GM10266 (cell line): ENCODE data around the gene CXCL17.
A peak's percentile ranks its signal among the peaks of the same experiment; 100 is the strongest.

ENCODE experiments used
- DNase-seq: peaks from one replicate; pipeline ENCODE4 v3.0.0; 2012; ENCODE audit errors: extremely low spot score
- TF ChIP-seq, protein P1 (sequence below): IDR thresholded peaks from 2 replicates; pipeline ENCODE4 v1.5.1; 2012; ENCODE audit warnings: mild to moderate bottlenecking, low read depth; ENCODE audit not compliant: control insufficient read depth, insufficient read depth; ENCODE audit errors: missing control alignments

CXCL17 gene

DNA sequence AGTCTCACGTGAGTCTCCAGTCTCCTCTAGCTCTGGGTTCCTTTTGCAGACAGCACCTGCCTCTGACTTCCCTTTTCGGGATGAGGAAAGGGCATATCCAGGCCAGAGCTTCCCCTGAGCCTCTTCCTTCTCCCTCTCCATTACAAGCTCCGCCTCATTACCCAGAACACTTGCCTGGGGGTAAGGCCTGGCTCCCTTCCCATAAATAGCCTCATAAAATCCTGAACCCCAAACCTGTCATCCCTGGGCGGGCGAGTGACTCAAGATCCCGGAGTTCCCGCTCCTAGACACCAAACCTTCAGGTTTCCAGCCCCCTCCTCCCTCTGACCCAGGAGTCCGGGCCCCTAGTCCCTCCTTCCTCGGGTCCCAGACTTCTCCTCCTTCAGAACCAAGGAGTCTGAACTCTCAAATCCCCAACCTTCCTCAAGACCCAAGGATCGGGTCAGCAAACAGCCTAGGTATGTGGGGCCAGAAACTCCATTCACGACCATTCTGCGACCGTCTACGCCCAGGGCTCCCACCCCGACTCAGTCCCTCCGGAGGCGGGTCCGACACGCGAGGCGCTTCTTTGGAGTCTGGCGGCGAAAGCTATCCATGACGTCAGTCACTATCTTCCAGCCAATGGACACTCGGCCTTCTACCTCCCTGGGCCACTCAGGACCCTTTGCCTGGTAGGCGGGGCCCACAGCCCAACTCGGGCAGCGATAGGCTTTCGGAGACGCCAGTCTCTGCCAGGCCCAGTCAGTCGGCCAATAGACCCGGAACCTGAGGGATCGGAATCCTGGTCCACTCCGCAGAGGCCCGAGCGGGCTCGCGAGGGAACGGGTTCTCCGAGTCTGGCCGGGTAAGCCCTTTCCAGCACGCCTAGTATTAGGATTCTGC is 46.1 kb downstream of the CXCL17 start:
- peak; percentile 100 for DNase-seq
- TF ChIP-seq, protein P1, sequence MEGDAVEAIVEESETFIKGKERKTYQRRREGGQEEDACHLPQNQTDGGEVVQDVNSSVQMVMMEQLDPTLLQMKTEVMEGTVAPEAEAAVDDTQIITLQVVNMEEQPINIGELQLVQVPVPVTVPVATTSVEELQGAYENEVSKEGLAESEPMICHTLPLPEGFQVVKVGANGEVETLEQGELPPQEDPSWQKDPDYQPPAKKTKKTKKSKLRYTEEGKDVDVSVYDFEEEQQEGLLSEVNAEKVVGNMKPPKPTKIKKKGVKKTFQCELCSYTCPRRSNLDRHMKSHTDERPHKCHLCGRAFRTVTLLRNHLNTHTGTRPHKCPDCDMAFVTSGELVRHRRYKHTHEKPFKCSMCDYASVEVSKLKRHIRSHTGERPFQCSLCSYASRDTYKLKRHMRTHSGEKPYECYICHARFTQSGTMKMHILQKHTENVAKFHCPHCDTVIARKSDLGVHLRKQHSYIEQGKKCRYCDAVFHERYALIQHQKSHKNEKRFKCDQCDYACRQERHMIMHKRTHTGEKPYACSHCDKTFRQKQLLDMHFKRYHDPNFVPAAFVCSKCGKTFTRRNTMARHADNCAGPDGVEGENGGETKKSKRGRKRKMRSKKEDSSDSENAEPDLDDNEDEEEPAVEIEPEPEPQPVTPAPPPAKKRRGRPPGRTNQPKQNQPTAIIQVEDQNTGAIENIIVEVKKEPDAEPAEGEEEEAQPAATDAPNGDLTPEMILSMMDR, result no peak

DNA sequence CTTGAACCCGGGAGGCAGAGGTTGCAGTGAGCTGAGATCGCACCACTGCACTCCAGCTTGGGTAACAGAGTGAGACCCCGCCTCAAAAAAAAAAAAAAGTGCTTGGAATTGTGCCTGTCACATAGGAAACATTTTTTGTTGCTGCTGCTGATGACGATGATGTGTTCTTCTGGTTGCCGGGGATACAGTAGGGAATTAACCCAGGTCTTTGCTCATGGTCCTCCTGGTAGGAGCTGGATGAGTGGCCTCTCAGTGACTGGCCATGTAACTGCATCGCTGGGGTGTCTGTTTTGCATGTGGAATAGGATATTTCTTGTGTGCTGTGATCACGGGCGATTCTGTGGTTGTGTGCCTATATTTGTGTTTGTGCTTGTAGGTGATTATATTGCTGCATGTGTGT is 48.0 kb downstream of the CXCL17 start:
- DNase-seq, result no peak

DNA sequence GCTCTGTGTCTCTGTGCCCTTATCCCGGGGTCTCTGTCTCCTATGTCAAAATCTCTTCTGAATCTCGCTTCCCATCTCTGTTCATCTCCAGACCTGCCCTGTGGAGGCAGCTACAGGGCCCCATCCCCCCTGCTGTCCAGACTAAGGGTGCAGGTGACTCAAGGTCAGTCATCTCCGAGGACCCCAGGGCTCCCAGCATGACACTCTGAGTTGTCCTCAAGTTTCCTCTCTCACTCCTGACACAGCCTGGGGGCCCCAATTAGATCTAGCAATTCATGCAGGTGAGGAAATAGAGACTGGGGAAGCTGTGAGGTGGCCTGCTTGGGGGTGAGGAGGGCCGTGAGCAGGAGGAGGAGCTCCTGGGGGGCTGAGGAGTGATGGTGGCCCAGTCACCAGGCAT is 50.6 kb downstream of the CXCL17 start:
- TF ChIP-seq, protein P1, result no peak
- DNase-seq, result no peak

More for the DNA sequence above, 48.0 kb downstream of the CXCL17 start:
- TF ChIP-seq, protein P1, result no peak

DNA sequence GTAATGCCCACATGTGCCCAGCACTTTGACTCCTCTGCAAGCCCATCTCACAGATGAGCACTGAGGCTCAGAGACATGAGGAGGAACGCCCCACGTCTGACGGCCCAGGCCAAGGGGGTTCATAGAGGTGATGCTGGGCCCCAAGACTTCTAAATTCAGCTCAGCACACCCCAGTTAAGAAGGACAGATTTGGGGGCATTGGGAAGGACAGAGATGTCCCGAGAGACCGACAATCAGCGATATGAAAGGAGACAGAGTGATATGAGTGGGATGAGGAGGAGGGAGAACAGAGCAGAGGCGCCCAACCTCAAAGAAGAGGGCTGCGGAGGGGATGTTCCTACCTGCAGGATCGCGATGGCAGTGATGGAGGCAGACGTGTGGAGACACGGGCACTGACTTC is 52.8 kb downstream of the CXCL17 start, which contains the start of gene CNFN:
TSS of gene CNFN (minus strand) at position 399 of the 400 bp plus-strand sequence. CDS start 1,260 bp downstream, outside the sequence.
- TF ChIP-seq, protein P1, result no peak

DNA sequence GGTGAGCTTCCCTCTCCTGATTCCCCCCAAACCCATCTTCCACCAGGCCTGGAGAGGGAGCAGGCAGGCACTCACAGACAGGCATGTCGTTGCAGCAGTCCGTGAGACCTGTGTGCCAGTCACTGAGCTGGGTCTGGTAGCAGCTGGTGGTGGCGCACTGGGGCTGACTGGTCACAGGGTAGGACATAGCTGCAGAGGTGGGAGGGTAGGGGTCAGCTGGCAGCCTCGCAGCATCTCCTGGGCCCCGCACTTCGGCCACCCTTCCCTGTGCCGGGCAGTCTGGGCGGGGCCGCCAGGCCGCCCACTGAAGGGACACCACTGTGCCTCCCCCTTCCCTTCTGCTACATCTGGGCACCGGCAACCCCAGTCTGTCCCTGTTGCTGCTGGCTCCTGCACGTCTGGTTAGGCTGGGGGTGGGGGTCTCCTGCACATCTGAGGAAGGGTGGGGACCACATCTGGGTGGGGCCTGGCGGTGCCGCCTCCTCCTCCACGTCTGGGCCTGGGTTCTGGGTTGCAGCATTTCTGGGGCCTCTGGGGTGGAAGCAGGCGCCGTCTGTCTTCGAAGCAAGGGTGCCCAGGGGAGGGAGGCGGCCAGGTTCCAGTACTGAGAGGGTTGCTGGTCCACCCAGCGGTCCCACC is 53.8 kb downstream of the CXCL17 start:
- no peak for DNase-seq
- TF ChIP-seq, protein P1, result no peak

More for the DNA sequence above, 52.8 kb downstream of the CXCL17 start, which contains the start of gene CNFN:
- no peak for DNase-seq

DNA sequence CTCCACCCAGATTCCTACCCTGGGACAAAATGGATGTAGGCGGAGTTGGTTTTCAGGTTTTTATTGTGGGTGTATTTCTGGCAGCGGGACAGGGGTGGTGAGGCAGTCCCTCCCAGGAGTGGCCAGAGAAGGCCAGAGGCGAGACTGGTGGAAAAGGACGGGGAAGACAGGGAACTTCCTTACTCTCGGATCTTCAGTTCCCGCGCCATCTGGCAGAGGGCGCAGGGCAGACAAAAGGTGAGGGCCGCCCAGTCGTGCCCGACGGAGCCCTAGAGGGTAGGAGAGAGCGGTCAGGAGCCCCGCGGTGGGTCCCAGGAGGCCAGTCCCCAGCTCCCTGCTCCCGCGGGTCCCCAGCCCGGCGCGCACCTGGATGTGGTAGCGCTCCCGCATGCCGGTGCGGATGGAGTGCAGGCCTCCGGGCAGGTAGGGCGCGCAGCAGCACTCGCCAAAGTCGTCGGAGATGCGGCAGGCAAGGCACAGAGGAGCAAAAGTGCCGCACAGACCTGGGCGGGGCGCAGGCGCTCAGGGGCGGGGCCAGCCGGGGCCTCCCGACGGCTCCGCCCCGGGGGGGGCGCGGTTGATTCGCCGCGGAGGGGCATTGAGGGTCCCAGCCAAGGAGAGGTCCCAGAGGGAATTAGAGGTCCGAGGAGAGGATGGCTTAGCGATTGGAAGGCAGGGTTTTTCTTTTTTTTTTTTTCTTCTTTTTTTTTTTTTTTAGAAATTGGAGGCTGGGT is 55.6 kb downstream of the CXCL17 start:
- TF ChIP-seq, protein P1, result peak; percentile 52
- DNase-seq, result peak; percentile 77
